ENCODE measurements around the gene METTL21C. TPM values are rescaled to one million over a fixed set of nuclear protein-coding genes. Genes with fewer than 3 reads are reported as not detected.

Gene METTL21C
- 0.05 TPM for polyA plus RNA-seq (2013)

- peaks cover 0 to 6% (median 0%) of the 10 kb centered on the region in 5 experiments for H3K9me3 ChIP-seq (ENCODE audit: control extremely low read depth in 1 of 5, control insufficient read depth in 4 of 5, insufficient read depth in 2 of 5, low read depth in 1 of 5, low read length in 4 of 5)
- no peaks in the 10 kb centered on the region for H3K36me3 ChIP-seq (ENCODE audit: control insufficient read depth in 4 of 4, insufficient read depth in 4 of 4, low read length in 3 of 4)
- no peak within 1 kb of the TSS for H3K4me3 ChIP-seq (ENCODE audit: control insufficient read depth in 1 of 7, extremely low read depth in 1 of 7, insufficient read depth in 4 of 7, low read depth in 2 of 7, low read length in 6 of 7)
- DNase-seq, result no peak
- H3K4me1 ChIP-seq (ENCODE audit: control extremely low read depth in 1 of 4, control insufficient read depth in 4 of 4, insufficient read depth in 4 of 4, low read length in 3 of 4), result no peaks in the 10 kb centered on the region
- WGBS (ENCODE audit: insufficient coverage), result 88% methylated on average over 6 of the region's 6 CpGs
- POLR2A ChIA-PET, result no interaction called here
- CTCF ChIA-PET, result no interaction called here
- H3K27me3 ChIP-seq (replicated peaks in 2 of 5; ENCODE audit: control insufficient read depth in 4 of 5, insufficient read depth in 5 of 5, low read length in 4 of 5), result peaks cover 0 to 8% (median 4%) of the 10 kb centered on the region in 5 experiments
- no peak within 1 kb of the TSS for H3K27ac ChIP-seq (ENCODE audit: insufficient read depth in 1 of 2, low read depth in 1 of 2, low read length in 2 of 2, poor library complexity in 1 of 2, severe bottlenecking in 2 of 2)
Measured at GRCh38 chr13:102694937-102695336, at the start of gene METTL21C. METTL21C (minus strand) TSS chr13:102695044; CDS start chr13:102694498, 546 bp downstream.

- POLR2A ChIA-PET, result no interaction called here
- DNase-seq, result no peak
- Histone ChIP-seq H3K4me1 (ENCODE audit: control extremely low read depth in 1 of 4, control insufficient read depth in 4 of 4, insufficient read depth in 4 of 4, low read length in 3 of 4) (peaks cover 0 to 4% (median 1%) of the 10 kb centered on the region in 4 experiments), H3K36me3 (ENCODE audit: control insufficient read depth in 4 of 4, insufficient read depth in 4 of 4, low read length in 3 of 4) (no peaks in the 10 kb centered on the region), H3K9me3 (ENCODE audit: control extremely low read depth in 1 of 5, control insufficient read depth in 4 of 5, insufficient read depth in 2 of 5, low read depth in 1 of 5, low read length in 4 of 5) (peaks cover 0 to 3% (median 0%) of the 10 kb centered on the region in 5 experiments), H3K4me3 (ENCODE audit: control insufficient read depth in 1 of 7, extremely low read depth in 1 of 7, insufficient read depth in 4 of 7, low read depth in 2 of 7, low read length in 6 of 7) (no peak overlapping the region), H3K27me3 (replicated peaks in 2 of 5; ENCODE audit: control insufficient read depth in 4 of 5, insufficient read depth in 5 of 5, low read length in 4 of 5) (no peaks in the 10 kb centered on the region), H3K27ac (ENCODE audit: insufficient read depth in 1 of 2, low read depth in 1 of 2, low read length in 2 of 2, poor library complexity in 1 of 2, severe bottlenecking in 2 of 2) (no peak overlapping the region)
- CTCF ChIA-PET, result no interaction called here
Measured at GRCh38 chr13:102742506-102742905, 47.7 kb upstream of the METTL21C start.

GRCh38 chr13:102742101-102742500 is 47.3 kb upstream of the METTL21C start:
- POLR2A ChIA-PET, result no interaction called here
- CTCF ChIA-PET, result no interaction called here
- Histone ChIP-seq H3K27me3 (replicated peaks in 2 of 5; ENCODE audit: control insufficient read depth in 4 of 5, insufficient read depth in 5 of 5, low read length in 4 of 5) (no peaks in the 10 kb centered on the region), H3K9me3 (ENCODE audit: control extremely low read depth in 1 of 5, control insufficient read depth in 4 of 5, insufficient read depth in 2 of 5, low read depth in 1 of 5, low read length in 4 of 5) (peaks cover 0 to 3% (median 0%) of the 10 kb centered on the region in 5 experiments), H3K4me3 (ENCODE audit: control insufficient read depth in 1 of 7, extremely low read depth in 1 of 7, insufficient read depth in 4 of 7, low read depth in 2 of 7, low read length in 6 of 7) (no peak overlapping the region), H3K27ac (ENCODE audit: insufficient read depth in 1 of 2, low read depth in 1 of 2, low read length in 2 of 2, poor library complexity in 1 of 2, severe bottlenecking in 2 of 2) (no peak overlapping the region), H3K36me3 (ENCODE audit: control insufficient read depth in 4 of 4, insufficient read depth in 4 of 4, low read length in 3 of 4) (no peaks in the 10 kb centered on the region), H3K4me1 (ENCODE audit: control extremely low read depth in 1 of 4, control insufficient read depth in 4 of 4, insufficient read depth in 4 of 4, low read length in 3 of 4) (peaks cover 3 to 8% (median 5%) of the 10 kb centered on the region in 4 experiments)
- 100% methylated on average over 1 of the region's 1 CpG for WGBS (ENCODE audit: insufficient coverage)
- no peak for DNase-seq

- POLR2A ChIA-PET, result no interaction called here
- Histone ChIP-seq H3K9me3 (ENCODE audit: control extremely low read depth in 1 of 5, control insufficient read depth in 4 of 5, insufficient read depth in 2 of 5, low read depth in 1 of 5, low read length in 4 of 5) (no peaks in the 10 kb centered on the region), H3K27ac (ENCODE audit: insufficient read depth in 1 of 2, low read depth in 1 of 2, low read length in 2 of 2, poor library complexity in 1 of 2, severe bottlenecking in 2 of 2) (no peak overlapping the region), H3K4me3 (ENCODE audit: control insufficient read depth in 1 of 7, extremely low read depth in 1 of 7, insufficient read depth in 4 of 7, low read depth in 2 of 7, low read length in 6 of 7) (peak overlapping the region in 1 of 7 experiments; percentile 31), H3K27me3 (replicated peaks in 2 of 5; ENCODE audit: control insufficient read depth in 4 of 5, insufficient read depth in 5 of 5, low read length in 4 of 5) (no peaks in the 10 kb centered on the region), H3K36me3 (ENCODE audit: control insufficient read depth in 4 of 4, insufficient read depth in 4 of 4, low read length in 3 of 4) (no peaks in the 10 kb centered on the region), H3K4me1 (ENCODE audit: control extremely low read depth in 1 of 4, control insufficient read depth in 4 of 4, insufficient read depth in 4 of 4, low read length in 3 of 4) (peaks cover 0 to 7% (median 1%) of the 10 kb centered on the region in 4 experiments)
- peak; percentile 78 to 86 (median 84) for DNase-seq
- CTCF ChIA-PET, result no interaction called here
- WGBS (ENCODE audit: insufficient coverage), result 17% methylated on average over 3 of the region's 8 CpGs
Measured at GRCh38 chr13:102729560-102730270, 34.9 kb upstream of the METTL21C start.

GRCh38 chr13:102726430-102726829 is 31.6 kb upstream of the METTL21C start:
- no CpG with 5 or more reads among the region's 2 CpGs for WGBS (ENCODE audit: insufficient coverage)
- ChIA-PET POLR2A (no interaction called here), CTCF (interaction anchor here (2.1 to 3.5 kb wide), 2 partner anchors 120 to 146 kb away, joined by 7 to 23 read pairs; partner anchors contain the start of gene ERCC5)
- peak; percentile 40 to 66 (median 62) for DNase-seq
- H3K27ac ChIP-seq (ENCODE audit: insufficient read depth in 1 of 2, low read depth in 1 of 2, low read length in 2 of 2, poor library complexity in 1 of 2, severe bottlenecking in 2 of 2), result no peak overlapping the region
- H3K27me3 ChIP-seq (replicated peaks in 2 of 5; ENCODE audit: control insufficient read depth in 4 of 5, insufficient read depth in 5 of 5, low read length in 4 of 5), result no peaks in the 10 kb centered on the region
- no peak overlapping the region for H3K4me3 ChIP-seq (ENCODE audit: control insufficient read depth in 1 of 7, extremely low read depth in 1 of 7, insufficient read depth in 4 of 7, low read depth in 2 of 7, low read length in 6 of 7)
- H3K9me3 ChIP-seq (ENCODE audit: control extremely low read depth in 1 of 5, control insufficient read depth in 4 of 5, insufficient read depth in 2 of 5, low read depth in 1 of 5, low read length in 4 of 5), result no peaks in the 10 kb centered on the region
- no peaks in the 10 kb centered on the region for H3K36me3 ChIP-seq (ENCODE audit: control insufficient read depth in 4 of 4, insufficient read depth in 4 of 4, low read length in 3 of 4)
- peaks cover 0 to 7% (median 1%) of the 10 kb centered on the region in 4 experiments for H3K4me1 ChIP-seq (ENCODE audit: control extremely low read depth in 1 of 4, control insufficient read depth in 4 of 4, insufficient read depth in 4 of 4, low read length in 3 of 4)

- ChIA-PET POLR2A (no interaction called here), CTCF (interaction anchor here (0.9 to 3.5 kb wide), 16 partner anchors 10 to 148 kb away, joined by 3 to 23 read pairs (median 4); partner anchors contain the start of genes BIVM, ERCC5, POGLUT2 and TEX30)
- no peaks in the 10 kb centered on the region for H3K9me3 ChIP-seq (ENCODE audit: control extremely low read depth in 1 of 5, control insufficient read depth in 4 of 5, insufficient read depth in 2 of 5, low read depth in 1 of 5, low read length in 4 of 5)
- no peaks in the 10 kb centered on the region for H3K27me3 ChIP-seq (replicated peaks in 2 of 5; ENCODE audit: control insufficient read depth in 4 of 5, insufficient read depth in 5 of 5, low read length in 4 of 5)
- WGBS (ENCODE audit: insufficient coverage), result 85% methylated on average over 2 of the region's 6 CpGs
- no peak overlapping the region for H3K4me3 ChIP-seq (ENCODE audit: control insufficient read depth in 1 of 7, extremely low read depth in 1 of 7, insufficient read depth in 4 of 7, low read depth in 2 of 7, low read length in 6 of 7)
- DNase-seq, result peak; percentile 33 to 70 (median 68)
- no peaks in the 10 kb centered on the region for H3K36me3 ChIP-seq (ENCODE audit: control insufficient read depth in 4 of 4, insufficient read depth in 4 of 4, low read length in 3 of 4)
- no peak overlapping the region for H3K27ac ChIP-seq (ENCODE audit: insufficient read depth in 1 of 2, low read depth in 1 of 2, low read length in 2 of 2, poor library complexity in 1 of 2, severe bottlenecking in 2 of 2)
- H3K4me1 ChIP-seq (ENCODE audit: control extremely low read depth in 1 of 4, control insufficient read depth in 4 of 4, insufficient read depth in 4 of 4, low read length in 3 of 4), result peaks cover 0 to 7% (median 1%) of the 10 kb centered on the region in 4 experiments
Measured at GRCh38 chr13:102724923-102725322, 30.1 kb upstream of the METTL21C start.

GRCh38 chr13:102721800-102722231 is 27.0 kb upstream of the METTL21C start:
- no peak overlapping the region for H3K27ac ChIP-seq (ENCODE audit: insufficient read depth in 1 of 2, low read depth in 1 of 2, low read length in 2 of 2, poor library complexity in 1 of 2, severe bottlenecking in 2 of 2)
- POLR2A ChIA-PET, result no interaction called here
- no peak for DNase-seq
- H3K36me3 ChIP-seq (ENCODE audit: control insufficient read depth in 4 of 4, insufficient read depth in 4 of 4, low read length in 3 of 4), result no peaks in the 10 kb centered on the region
- CTCF ChIA-PET, result interaction anchor here (0.6 to 1.1 kb wide), 3 partner anchors 12 to 1565 kb away, joined by 3 read pairs; no protein-coding TSS in a partner anchor
- no peak overlapping the region for H3K4me3 ChIP-seq (ENCODE audit: control insufficient read depth in 1 of 7, extremely low read depth in 1 of 7, insufficient read depth in 4 of 7, low read depth in 2 of 7, low read length in 6 of 7)
- no peaks in the 10 kb centered on the region for H3K27me3 ChIP-seq (replicated peaks in 2 of 5; ENCODE audit: control insufficient read depth in 4 of 5, insufficient read depth in 5 of 5, low read length in 4 of 5)
- no peaks in the 10 kb centered on the region for H3K9me3 ChIP-seq (ENCODE audit: control extremely low read depth in 1 of 5, control insufficient read depth in 4 of 5, insufficient read depth in 2 of 5, low read depth in 1 of 5, low read length in 4 of 5)
- no peaks in the 10 kb centered on the region for H3K4me1 ChIP-seq (ENCODE audit: control extremely low read depth in 1 of 4, control insufficient read depth in 4 of 4, insufficient read depth in 4 of 4, low read length in 3 of 4)
- 100% methylated on average over 1 of the region's 1 CpG for WGBS (ENCODE audit: insufficient coverage)

Data from common myeloid progenitor, CD34-positive (primary cell).